ENCODE measurements around the gene ZFYVE21. TPM values are rescaled to one million over a fixed set of nuclear protein-coding genes. Genes with fewer than 3 reads are reported as not detected.

Gene ZFYVE21
- total and polyA plus RNA-seq, 9 donors, result 75.6 to 111 (median 83.1) TPM

DNA sequence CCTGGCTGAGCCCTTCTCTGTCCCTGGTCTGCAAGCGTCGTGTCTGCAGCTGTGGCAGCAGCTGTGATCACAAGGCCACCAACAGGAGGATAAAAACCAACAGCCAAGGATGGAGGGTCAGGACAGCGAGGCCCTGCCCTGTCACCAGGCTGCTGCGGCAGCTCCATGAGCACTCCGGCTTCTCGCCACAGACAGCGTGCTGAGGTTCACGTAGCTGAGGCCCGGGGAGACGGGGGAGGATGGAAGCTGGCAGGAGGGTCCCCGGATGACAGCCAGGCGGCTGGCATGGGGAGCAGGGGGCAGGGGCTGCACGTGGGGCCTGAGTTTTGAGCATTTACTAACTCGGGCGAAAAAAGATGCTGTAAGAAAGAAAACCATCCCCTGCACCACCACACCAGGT is 5.8 kb upstream of the ZFYVE21 start:
- peaks cover 21% of the 10 kb centered on the region for H3K4me1 ChIP-seq (ENCODE audit: insufficient read depth)
- no peak overlapping the region for H3K27ac ChIP-seq
- no peak for DNase-seq
- no peaks in the 10 kb centered on the region for H3K36me3 ChIP-seq
- no peaks in the 10 kb centered on the region for H3K9me3 ChIP-seq
- TF ChIP-seq, protein P1, sequence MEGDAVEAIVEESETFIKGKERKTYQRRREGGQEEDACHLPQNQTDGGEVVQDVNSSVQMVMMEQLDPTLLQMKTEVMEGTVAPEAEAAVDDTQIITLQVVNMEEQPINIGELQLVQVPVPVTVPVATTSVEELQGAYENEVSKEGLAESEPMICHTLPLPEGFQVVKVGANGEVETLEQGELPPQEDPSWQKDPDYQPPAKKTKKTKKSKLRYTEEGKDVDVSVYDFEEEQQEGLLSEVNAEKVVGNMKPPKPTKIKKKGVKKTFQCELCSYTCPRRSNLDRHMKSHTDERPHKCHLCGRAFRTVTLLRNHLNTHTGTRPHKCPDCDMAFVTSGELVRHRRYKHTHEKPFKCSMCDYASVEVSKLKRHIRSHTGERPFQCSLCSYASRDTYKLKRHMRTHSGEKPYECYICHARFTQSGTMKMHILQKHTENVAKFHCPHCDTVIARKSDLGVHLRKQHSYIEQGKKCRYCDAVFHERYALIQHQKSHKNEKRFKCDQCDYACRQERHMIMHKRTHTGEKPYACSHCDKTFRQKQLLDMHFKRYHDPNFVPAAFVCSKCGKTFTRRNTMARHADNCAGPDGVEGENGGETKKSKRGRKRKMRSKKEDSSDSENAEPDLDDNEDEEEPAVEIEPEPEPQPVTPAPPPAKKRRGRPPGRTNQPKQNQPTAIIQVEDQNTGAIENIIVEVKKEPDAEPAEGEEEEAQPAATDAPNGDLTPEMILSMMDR (IDR thresholded peaks at IDR 0.05), result no peak
- TF ChIP-seq POLR2A (IDR thresholded peaks at IDR 0.05) (no peak), EP300 (IDR thresholded peaks at IDR 0.05) (no peak)
- H3K27me3 ChIP-seq, result no peaks in the 10 kb centered on the region
- 81 to 85% (median 85%) methylated on average over 15 of the region's 15 CpGs for WGBS, 3 donors
- H3K4me3 ChIP-seq, result no peak overlapping the region
- intact Hi-C loops (cut with DNase I), result no loop called here

DNA sequence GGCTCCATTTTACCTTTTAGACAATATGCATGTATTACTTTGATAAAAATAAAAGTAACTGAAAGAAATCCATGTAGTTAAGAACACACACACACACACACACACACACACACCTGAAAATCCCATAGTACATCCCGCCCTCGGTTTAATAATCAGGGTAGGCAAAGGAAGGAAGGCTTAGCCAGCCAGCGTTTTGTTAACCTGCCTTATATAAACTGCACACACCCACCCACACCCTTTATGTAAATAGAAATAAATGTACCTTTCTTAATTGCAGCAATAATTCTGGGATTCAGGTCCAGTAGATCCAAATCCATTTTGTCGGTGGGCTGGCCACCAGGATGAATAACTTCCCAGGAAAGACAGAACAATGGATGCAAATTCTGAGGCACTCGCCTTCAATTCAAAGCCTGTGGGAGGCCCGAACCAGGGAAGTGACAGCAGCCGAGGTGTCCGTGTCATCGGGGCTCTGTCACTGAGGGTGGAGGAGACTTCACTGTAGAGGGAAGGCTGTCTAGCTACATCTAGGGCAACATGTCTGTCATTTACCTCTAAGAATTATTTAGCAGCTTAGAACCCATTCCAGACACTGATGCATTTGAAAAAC is 4.7 kb upstream of the ZFYVE21 start:
- H3K27ac ChIP-seq, result no peak overlapping the region

DNA sequence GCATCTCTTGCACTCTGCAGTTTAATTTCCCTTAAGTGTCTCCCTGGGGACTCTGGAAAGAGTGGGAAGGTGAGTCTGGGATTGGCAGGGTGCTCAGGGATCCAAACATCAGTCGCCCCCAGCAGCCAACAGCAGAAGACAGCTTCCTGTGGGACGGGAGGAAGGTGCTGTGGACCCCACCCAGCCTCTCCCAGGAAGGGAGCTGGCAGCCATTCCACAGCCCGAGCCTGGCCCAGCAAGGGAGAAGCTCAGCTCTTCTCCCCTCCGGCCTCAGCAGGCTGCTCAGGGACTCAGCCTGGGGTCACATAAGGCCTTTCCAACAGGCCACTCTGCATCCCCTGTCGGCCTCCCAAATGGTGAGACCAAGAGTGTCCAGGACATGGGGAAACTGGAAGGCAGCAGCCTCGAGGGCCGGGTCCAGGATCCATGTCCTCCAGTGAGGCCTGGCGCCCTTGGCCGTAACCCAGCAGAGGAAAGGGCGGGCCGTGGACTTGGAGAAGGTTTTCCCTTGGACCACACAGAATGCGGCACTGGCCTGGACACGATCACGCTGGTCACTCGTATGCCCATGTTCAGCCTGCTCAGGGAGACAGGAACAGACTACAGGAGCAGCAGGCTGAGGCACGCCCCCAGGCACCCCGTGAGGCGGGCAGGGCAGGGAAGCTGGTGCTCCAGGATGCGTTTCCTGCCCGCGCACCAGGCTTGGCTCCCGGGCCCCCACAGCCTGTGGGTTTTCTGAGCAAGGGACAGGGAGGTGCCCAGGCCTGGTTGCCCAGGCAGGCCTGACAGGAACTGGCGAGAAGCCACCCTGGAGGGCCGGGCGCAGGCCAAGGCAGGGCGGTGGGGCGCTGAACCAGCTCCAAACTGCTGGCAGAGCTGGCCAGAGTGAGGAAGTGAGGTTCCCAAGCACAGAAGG is 3.8 kb upstream of the ZFYVE21 start:
- Histone ChIP-seq H3K27me3 (no peaks in the 10 kb centered on the region), H3K4me3 (no peak overlapping the region), H3K4me1 (ENCODE audit: insufficient read depth) (peaks cover 16% of the 10 kb centered on the region), H3K27ac (no peak overlapping the region), H3K9me3 (no peaks in the 10 kb centered on the region), H3K36me3 (no peaks in the 10 kb centered on the region)
- WGBS, 3 donors, result 53 to 59% (median 55%) methylated on average over 21 to 27 of the region's 27 CpGs
- TF ChIP-seq EP300 (IDR thresholded peaks at IDR 0.05) (no peak), POLR2A (IDR thresholded peaks at IDR 0.05) (no peak)
- TF ChIP-seq, protein P1 (IDR thresholded peaks at IDR 0.05), result no peak
- peak in 1 of 5 donors; percentile 65 for DNase-seq
- intact Hi-C loops (cut with DNase I), result no loop called here

More for the DNA sequence above, 4.7 kb upstream of the ZFYVE21 start:
- no peaks in the 10 kb centered on the region for H3K27me3 ChIP-seq
- H3K9me3 ChIP-seq, result no peaks in the 10 kb centered on the region
- no peak for DNase-seq
- H3K4me3 ChIP-seq, result no peak overlapping the region
- no peaks in the 10 kb centered on the region for H3K36me3 ChIP-seq
- intact Hi-C loops (cut with DNase I), result no loop called here
- H3K4me1 ChIP-seq (ENCODE audit: insufficient read depth), result peaks cover 16% of the 10 kb centered on the region
- WGBS, 3 donors, result 70 to 81% (median 76%) methylated on average over 9 of the region's 9 CpGs
- TF ChIP-seq, protein P1 (IDR thresholded peaks at IDR 0.05), result no peak
- no peak for TF ChIP-seq EP300 (IDR thresholded peaks at IDR 0.05)
- TF ChIP-seq POLR2A (IDR thresholded peaks at IDR 0.05), result no peak

DNA sequence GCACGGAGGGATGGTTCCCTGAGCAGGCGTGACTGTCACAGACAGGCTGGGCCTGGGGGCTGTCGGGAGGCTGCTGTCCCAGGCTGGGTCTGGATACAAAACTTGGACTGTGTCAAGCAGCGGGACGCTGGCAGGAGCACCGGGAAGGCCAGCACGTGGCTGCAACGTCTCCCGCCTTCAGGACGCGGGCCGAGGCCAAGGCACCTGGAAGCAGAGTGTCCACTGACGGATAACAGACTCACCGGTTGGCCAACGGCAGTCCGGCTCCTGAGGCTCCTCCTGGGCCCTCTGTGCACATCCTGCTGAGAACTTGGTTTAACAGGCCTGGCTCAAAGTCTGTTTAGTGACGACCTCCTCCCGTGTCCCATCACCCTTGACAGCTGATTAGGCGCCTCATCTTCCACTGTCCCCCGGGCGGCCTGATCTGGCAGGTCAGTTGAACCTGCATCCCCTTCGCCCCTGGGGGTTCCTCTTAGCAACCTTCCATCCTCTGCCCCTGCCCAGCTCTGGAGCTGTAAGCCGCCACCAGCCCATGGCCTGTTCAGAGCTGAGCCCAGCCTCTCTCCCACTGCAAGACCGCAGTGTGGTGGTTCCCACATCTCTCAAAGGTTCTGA is 2.9 kb upstream of the ZFYVE21 start:
- TF ChIP-seq POLR2A (IDR thresholded peaks at IDR 0.05) (no peak), EP300 (IDR thresholded peaks at IDR 0.05) (no peak)
- TF ChIP-seq, protein P1 (IDR thresholded peaks at IDR 0.05), result no peak
- intact Hi-C loops (cut with DNase I), result no loop called here

More for the DNA sequence above, 2.9 kb upstream of the ZFYVE21 start:
- H3K27ac ChIP-seq, result no peak overlapping the region
- WGBS, 3 donors, result 68 to 76% (median 69%) methylated on average over 24 of the region's 24 CpGs
- peaks cover 20% of the 10 kb centered on the region for H3K4me1 ChIP-seq (ENCODE audit: insufficient read depth)
- peak in 1 of 5 donors; percentile 46 for DNase-seq
- H3K36me3 ChIP-seq, result no peaks in the 10 kb centered on the region
- H3K27me3 ChIP-seq, result no peaks in the 10 kb centered on the region
- no peak overlapping the region for H3K4me3 ChIP-seq
- H3K9me3 ChIP-seq, result no peaks in the 10 kb centered on the region

All from ovary (tissue), 9 donors.